GM19467 (cell line): ENCODE measurements around the gene MUSK.

Source experiments
- ATAC-seq: cut with Tn5 transposase; IDR thresholded peaks from one replicate; pipeline ENCODE4 v1.9.1; 2021; ENCODE audit warnings: mild to moderate bottlenecking, moderate library complexity; ENCODE audit not compliant: unreplicated experiment

Gene MUSK

DNA sequence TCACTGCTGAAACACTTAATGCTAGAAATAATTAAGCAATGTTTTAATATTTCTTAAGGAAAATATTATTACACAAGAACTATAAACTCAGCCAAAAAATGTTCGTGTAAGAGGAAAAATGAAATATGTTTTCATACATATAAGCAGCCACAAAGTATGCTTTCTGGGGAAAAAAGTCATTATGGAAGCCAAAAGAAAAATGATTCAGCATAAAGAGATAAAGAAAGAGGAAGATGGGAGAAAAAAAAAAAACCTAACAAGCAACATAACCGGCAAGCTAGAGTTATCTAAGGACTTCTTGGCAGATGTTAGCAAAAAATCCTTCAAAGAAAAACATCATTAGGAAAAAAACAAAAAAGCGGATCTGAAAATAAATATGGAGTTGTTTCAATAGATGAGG lies 179.1 kb downstream of the MUSK start:
- no peak for ATAC-seq

- no peak for ATAC-seq
Measured at GRCh38 chr9:110850401-110851135, 182.0 kb downstream of the MUSK start.
